ENCODE results near the gene TEPSIN.

- TF ChIP-seq GABPA (IDR thresholded peaks at IDR 0.05; ENCODE audit: low read depth), result no peak
- TF ChIP-seq CTCF (IDR thresholded peaks at IDR 0.05; ENCODE audit: insufficient read depth, low read length), result no peak
- no peak for TF ChIP-seq REST (IDR thresholded peaks at IDR 0.05; ENCODE audit: insufficient replicate concordance, low read depth)
- no peak for TF ChIP-seq POLR2AphosphoS5 (IDR thresholded peaks at IDR 0.05; ENCODE audit: low read depth)
- no peak for TF ChIP-seq SPI1 (IDR thresholded peaks at IDR 0.05; ENCODE audit: borderline replicate concordance, low read depth)
Measured at GRCh38 chr17:81191116-81191515, 47.7 kb downstream of the TEPSIN start.
